ENCODE results near the gene ITGA2B. TPM values are rescaled to one million over a fixed set of nuclear protein-coding genes. Genes with fewer than 3 reads are reported as not detected.

ITGA2B gene
- total RNA-seq, 1 donor from 2014 or later, result 0.04 TPM

- Histone ChIP-seq H3K4me3 (ENCODE audit: low read depth, low read length) (no peak overlapping the region), H3K27me3 (ENCODE audit: control insufficient read depth, insufficient read depth, low read length) (no peaks in the 10 kb centered on the region), H3K36me3 (ENCODE audit: control insufficient read depth, insufficient read depth, low read length) (no peaks in the 10 kb centered on the region)
- no peak for TF ChIP-seq CTCF (IDR thresholded peaks at IDR 0.05; ENCODE audit: insufficient read depth, low read length, poor library complexity, severe bottlenecking)
- no peak for DNase-seq (ENCODE audit: low read depth)
Measured at GRCh38 chr17:44408786-44409185, 19.3 kb upstream of the ITGA2B start.

GRCh38 chr17:44402564-44403172 is 13.2 kb upstream of the ITGA2B start:
- DNase-seq (ENCODE audit: low read depth), result no peak

GRCh38 chr17:44400226-44400847 is 10.9 kb upstream of the ITGA2B start:
- Histone ChIP-seq H3K36me3 (ENCODE audit: control insufficient read depth, insufficient read depth, low read length) (peaks cover 1% of the 10 kb centered on the region), H3K4me3 (ENCODE audit: low read depth, low read length) (no peak overlapping the region), H3K27me3 (ENCODE audit: control insufficient read depth, insufficient read depth, low read length) (no peaks in the 10 kb centered on the region)
- TF ChIP-seq CTCF (IDR thresholded peaks at IDR 0.05; ENCODE audit: insufficient read depth, low read length, poor library complexity, severe bottlenecking), result peak; percentile 46
- no peak for DNase-seq (ENCODE audit: low read depth)

More at GRCh38 chr17:44402564-44403172, 13.2 kb upstream of the ITGA2B start:
- no peak for TF ChIP-seq CTCF (IDR thresholded peaks at IDR 0.05; ENCODE audit: insufficient read depth, low read length, poor library complexity, severe bottlenecking)
- Histone ChIP-seq H3K4me3 (ENCODE audit: low read depth, low read length) (no peak overlapping the region), H3K36me3 (ENCODE audit: control insufficient read depth, insufficient read depth, low read length) (peaks cover 1% of the 10 kb centered on the region), H3K27me3 (ENCODE audit: control insufficient read depth, insufficient read depth, low read length) (no peaks in the 10 kb centered on the region)

- Histone ChIP-seq H3K27me3 (ENCODE audit: control insufficient read depth, insufficient read depth, low read length) (no peaks in the 10 kb centered on the region), H3K4me3 (ENCODE audit: low read depth, low read length) (no peak overlapping the region), H3K36me3 (ENCODE audit: control insufficient read depth, insufficient read depth, low read length) (peaks cover 1% of the 10 kb centered on the region)
- TF ChIP-seq CTCF (IDR thresholded peaks at IDR 0.05; ENCODE audit: insufficient read depth, low read length, poor library complexity, severe bottlenecking), result no peak
- DNase-seq (ENCODE audit: low read depth), result no peak
Measured at GRCh38 chr17:44398692-44399691, 9.5 kb upstream of the ITGA2B start.

- Histone ChIP-seq H3K36me3 (ENCODE audit: control insufficient read depth, insufficient read depth, low read length) (peaks cover 1% of the 10 kb centered on the region), H3K4me3 (ENCODE audit: low read depth, low read length) (no peak overlapping the region), H3K27me3 (ENCODE audit: control insufficient read depth, insufficient read depth, low read length) (no peaks in the 10 kb centered on the region)
- no peak for DNase-seq (ENCODE audit: low read depth)
- no peak for TF ChIP-seq CTCF (IDR thresholded peaks at IDR 0.05; ENCODE audit: insufficient read depth, low read length, poor library complexity, severe bottlenecking)
Measured at GRCh38 chr17:44397479-44398440, 8.3 kb upstream of the ITGA2B start.
